ENCODE measurements around the gene PKIG. TPM values are rescaled to one million over a fixed set of nuclear protein-coding genes. Genes with fewer than 3 reads are reported as not detected.

The PKIG gene
- total and polyA plus RNA-seq, 9 of the 15 experiments (the other 6 are each of a cell fraction or from before 2014, with no cell fraction given): 0.13 to 7.0 (median 4.7) TPM

DNA sequence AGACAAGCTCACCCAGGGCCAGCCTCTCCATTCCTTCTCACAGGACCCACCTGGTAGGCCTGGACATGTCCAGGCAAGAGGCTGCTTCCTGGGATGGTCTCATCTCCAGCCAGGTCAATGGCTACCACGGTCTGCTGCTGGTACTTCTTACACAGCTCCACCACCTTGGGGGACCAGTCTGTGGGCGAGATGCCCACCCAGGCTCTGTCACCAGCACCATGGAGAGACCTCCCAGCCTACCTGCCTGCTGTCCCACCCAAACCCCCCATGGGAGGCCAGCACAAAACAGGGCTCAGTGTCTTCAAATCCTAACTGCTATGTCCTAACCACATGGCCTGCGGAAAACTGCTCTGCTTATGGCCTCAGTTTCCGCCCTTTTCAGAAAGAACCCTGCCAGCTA, 41.8 kb downstream of the PKIG start (continued):
- TF ChIP-seq, protein P1, sequence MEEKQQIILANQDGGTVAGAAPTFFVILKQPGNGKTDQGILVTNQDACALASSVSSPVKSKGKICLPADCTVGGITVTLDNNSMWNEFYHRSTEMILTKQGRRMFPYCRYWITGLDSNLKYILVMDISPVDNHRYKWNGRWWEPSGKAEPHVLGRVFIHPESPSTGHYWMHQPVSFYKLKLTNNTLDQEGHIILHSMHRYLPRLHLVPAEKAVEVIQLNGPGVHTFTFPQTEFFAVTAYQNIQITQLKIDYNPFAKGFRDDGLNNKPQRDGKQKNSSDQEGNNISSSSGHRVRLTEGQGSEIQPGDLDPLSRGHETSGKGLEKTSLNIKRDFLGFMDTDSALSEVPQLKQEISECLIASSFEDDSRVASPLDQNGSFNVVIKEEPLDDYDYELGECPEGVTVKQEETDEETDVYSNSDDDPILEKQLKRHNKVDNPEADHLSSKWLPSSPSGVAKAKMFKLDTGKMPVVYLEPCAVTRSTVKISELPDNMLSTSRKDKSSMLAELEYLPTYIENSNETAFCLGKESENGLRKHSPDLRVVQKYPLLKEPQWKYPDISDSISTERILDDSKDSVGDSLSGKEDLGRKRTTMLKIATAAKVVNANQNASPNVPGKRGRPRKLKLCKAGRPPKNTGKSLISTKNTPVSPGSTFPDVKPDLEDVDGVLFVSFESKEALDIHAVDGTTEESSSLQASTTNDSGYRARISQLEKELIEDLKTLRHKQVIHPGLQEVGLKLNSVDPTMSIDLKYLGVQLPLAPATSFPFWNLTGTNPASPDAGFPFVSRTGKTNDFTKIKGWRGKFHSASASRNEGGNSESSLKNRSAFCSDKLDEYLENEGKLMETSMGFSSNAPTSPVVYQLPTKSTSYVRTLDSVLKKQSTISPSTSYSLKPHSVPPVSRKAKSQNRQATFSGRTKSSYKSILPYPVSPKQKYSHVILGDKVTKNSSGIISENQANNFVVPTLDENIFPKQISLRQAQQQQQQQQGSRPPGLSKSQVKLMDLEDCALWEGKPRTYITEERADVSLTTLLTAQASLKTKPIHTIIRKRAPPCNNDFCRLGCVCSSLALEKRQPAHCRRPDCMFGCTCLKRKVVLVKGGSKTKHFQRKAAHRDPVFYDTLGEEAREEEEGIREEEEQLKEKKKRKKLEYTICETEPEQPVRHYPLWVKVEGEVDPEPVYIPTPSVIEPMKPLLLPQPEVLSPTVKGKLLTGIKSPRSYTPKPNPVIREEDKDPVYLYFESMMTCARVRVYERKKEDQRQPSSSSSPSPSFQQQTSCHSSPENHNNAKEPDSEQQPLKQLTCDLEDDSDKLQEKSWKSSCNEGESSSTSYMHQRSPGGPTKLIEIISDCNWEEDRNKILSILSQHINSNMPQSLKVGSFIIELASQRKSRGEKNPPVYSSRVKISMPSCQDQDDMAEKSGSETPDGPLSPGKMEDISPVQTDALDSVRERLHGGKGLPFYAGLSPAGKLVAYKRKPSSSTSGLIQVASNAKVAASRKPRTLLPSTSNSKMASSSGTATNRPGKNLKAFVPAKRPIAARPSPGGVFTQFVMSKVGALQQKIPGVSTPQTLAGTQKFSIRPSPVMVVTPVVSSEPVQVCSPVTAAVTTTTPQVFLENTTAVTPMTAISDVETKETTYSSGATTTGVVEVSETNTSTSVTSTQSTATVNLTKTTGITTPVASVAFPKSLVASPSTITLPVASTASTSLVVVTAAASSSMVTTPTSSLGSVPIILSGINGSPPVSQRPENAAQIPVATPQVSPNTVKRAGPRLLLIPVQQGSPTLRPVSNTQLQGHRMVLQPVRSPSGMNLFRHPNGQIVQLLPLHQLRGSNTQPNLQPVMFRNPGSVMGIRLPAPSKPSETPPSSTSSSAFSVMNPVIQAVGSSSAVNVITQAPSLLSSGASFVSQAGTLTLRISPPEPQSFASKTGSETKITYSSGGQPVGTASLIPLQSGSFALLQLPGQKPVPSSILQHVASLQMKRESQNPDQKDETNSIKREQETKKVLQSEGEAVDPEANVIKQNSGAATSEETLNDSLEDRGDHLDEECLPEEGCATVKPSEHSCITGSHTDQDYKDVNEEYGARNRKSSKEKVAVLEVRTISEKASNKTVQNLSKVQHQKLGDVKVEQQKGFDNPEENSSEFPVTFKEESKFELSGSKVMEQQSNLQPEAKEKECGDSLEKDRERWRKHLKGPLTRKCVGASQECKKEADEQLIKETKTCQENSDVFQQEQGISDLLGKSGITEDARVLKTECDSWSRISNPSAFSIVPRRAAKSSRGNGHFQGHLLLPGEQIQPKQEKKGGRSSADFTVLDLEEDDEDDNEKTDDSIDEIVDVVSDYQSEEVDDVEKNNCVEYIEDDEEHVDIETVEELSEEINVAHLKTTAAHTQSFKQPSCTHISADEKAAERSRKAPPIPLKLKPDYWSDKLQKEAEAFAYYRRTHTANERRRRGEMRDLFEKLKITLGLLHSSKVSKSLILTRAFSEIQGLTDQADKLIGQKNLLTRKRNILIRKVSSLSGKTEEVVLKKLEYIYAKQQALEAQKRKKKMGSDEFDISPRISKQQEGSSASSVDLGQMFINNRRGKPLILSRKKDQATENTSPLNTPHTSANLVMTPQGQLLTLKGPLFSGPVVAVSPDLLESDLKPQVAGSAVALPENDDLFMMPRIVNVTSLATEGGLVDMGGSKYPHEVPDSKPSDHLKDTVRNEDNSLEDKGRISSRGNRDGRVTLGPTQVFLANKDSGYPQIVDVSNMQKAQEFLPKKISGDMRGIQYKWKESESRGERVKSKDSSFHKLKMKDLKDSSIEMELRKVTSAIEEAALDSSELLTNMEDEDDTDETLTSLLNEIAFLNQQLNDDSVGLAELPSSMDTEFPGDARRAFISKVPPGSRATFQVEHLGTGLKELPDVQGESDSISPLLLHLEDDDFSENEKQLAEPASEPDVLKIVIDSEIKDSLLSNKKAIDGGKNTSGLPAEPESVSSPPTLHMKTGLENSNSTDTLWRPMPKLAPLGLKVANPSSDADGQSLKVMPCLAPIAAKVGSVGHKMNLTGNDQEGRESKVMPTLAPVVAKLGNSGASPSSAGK (IDR thresholded peaks at IDR 0.05): no peak
- TF ChIP-seq CHD1 (IDR thresholded peaks at IDR 0.05; ENCODE audit: low read length) (no peak), RBM14 (IDR thresholded peaks at IDR 0.05; ENCODE audit: borderline replicate concordance, insufficient read depth, low read depth, low read length) (no peak), ZC3H11A (IDR thresholded peaks at IDR 0.05; ENCODE audit: low read depth, low read length) (no peak), ZNF778 (CRISPR knock-in tag; IDR thresholded peaks at IDR 0.05) (no peak), COPS2 (conservative IDR thresholded peaks at IDR 0.05) (no peak), IFI16 (CRISPR knock-in tag; IDR thresholded peaks at IDR 0.05) (no peak), ZBED1 (IDR thresholded peaks at IDR 0.05) (no peak)

Measured in K562 (cell line).